Adrenal gland (tissue), 5 donors: ENCODE results near the gene PCNT.

Experiments used
- POLR2A ChIP-seq, 2 donors: fragments of 450-650 bp; IDR thresholded peaks; one replicate each; pipeline ENCODE4 v1.6.1; 2017; ENCODE audit warnings: antibody characterized with exemption in 2 of 2, mild to moderate bottlenecking in 2 of 2, moderate library complexity in 1 of 2
- TF ChIP-seq, protein P1 (sequence below), 6 experiments: fragments of 450-650 bp in 4 of 6; fragments of 200-600 bp in 2 of 6; sonication (generic) in 1 of 6; IDR thresholded peaks; 1 replicate in 5 of 6; 2 replicates in 1 of 6; pipeline versions ENCODE4 v1.5.1 to v1.8.0; 2016 to 2021; ENCODE audit warnings: antibody characterized with exemption in 6 of 6, mild to moderate bottlenecking in 2 of 6, moderate library complexity in 1 of 6
- donor health status: DM: no; HTN: no; CAD: no.

DNA sequence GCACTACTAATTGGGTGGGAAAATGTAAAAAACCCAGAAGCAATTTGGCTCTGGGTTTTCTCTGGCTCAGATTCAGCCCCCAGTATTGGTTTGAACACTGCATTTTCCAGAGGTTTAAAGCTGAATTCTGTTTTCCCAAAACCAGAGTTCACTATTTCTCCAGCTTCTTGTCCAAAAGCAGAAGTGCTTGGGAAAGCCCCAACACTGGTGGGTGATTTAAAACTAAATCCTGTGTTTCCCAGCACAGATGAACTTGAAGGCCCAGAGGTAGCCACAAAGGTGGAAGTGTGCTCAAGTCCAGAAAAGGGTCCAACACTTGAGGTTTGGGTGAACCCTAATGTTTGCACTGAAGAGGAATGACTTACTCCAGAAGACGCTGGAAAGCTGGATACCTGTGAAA is 39.2 kb upstream of the PCNT start:
- TF ChIP-seq, protein P1, sequence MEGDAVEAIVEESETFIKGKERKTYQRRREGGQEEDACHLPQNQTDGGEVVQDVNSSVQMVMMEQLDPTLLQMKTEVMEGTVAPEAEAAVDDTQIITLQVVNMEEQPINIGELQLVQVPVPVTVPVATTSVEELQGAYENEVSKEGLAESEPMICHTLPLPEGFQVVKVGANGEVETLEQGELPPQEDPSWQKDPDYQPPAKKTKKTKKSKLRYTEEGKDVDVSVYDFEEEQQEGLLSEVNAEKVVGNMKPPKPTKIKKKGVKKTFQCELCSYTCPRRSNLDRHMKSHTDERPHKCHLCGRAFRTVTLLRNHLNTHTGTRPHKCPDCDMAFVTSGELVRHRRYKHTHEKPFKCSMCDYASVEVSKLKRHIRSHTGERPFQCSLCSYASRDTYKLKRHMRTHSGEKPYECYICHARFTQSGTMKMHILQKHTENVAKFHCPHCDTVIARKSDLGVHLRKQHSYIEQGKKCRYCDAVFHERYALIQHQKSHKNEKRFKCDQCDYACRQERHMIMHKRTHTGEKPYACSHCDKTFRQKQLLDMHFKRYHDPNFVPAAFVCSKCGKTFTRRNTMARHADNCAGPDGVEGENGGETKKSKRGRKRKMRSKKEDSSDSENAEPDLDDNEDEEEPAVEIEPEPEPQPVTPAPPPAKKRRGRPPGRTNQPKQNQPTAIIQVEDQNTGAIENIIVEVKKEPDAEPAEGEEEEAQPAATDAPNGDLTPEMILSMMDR (IDR thresholded peaks at IDR 0.05) = no peak
- TF ChIP-seq POLR2A (IDR thresholded peaks at IDR 0.05) = no peak
